ENCODE data around the gene PLEKHA1.

- TF ChIP-seq CTCF (IDR thresholded peaks at IDR 0.05) (no peak), POLR2A (IDR thresholded peaks at IDR 0.05) (no peak)
These were observed 13.1 kb downstream of the PLEKHA1 start for GRCh38 chr10:122387572-122387971.

Data from adrenal gland (tissue), 5 donors.